ENCODE results near the gene IGSF23. TPM values are rescaled to one million over a fixed set of nuclear protein-coding genes. Genes with fewer than 3 reads are reported as not detected.

The IGSF23 gene
- total RNA-seq, 1 donor from 2014 or later, result 2.7 TPM

DNA sequence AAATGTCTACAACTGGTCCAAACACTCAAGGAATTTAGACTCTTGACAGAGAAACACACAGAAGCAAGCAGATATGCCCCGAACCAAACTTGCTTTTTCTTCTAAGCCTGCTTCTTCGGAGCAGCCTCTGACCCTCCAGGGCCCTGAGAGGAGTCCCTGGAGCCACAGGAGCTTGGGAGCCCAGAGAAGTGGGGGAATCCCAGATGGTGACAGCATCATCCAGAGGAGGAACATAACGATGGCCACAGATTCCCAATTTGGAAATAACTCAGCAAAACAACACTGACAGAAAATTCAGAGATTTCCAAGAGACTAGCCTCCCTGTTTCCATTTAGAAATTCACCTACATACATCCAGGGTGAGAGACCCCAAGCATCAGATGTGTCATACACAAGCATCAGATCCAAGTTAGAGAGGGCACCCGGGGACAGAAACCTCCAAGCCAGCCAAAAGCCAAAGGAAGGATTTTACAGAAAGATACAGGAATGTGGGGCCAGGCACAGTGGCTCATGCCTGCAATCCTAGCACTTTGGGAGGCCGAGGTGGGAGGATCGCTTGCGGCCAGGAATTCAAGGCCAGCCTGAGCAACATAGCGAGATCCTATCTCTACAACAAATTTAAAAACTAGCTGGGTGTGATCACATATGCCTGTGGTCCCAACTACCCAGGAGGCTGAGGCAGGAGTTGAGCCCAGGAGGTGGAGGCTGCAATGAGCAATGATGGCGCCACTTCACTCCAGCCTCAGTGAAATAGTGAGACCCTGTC is 28.3 kb downstream of the IGSF23 start:
- no peak for DNase-seq (ENCODE audit: low read depth)

DNA sequence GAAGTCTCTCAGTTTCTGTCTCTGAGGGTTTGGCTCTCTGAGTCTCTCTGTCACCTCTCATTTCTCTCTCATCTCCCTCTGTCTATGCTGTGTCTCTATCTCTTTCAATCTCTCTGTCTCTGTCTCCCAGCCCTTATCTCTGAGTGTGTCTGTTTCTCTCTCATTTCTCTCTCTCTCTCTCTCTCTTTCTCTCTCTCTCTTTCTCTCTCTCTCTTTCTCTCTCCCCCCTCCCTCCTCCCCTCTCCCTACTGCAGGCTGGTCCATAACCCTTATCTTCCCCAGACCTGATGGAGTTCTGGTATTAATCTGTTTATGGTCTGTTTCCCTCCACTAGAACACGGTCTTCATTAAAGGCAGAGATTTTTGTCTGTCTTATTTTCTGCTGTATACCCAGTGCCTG is 29.0 kb downstream of the IGSF23 start:
- DNase-seq (ENCODE audit: low read depth), result no peak

DNA sequence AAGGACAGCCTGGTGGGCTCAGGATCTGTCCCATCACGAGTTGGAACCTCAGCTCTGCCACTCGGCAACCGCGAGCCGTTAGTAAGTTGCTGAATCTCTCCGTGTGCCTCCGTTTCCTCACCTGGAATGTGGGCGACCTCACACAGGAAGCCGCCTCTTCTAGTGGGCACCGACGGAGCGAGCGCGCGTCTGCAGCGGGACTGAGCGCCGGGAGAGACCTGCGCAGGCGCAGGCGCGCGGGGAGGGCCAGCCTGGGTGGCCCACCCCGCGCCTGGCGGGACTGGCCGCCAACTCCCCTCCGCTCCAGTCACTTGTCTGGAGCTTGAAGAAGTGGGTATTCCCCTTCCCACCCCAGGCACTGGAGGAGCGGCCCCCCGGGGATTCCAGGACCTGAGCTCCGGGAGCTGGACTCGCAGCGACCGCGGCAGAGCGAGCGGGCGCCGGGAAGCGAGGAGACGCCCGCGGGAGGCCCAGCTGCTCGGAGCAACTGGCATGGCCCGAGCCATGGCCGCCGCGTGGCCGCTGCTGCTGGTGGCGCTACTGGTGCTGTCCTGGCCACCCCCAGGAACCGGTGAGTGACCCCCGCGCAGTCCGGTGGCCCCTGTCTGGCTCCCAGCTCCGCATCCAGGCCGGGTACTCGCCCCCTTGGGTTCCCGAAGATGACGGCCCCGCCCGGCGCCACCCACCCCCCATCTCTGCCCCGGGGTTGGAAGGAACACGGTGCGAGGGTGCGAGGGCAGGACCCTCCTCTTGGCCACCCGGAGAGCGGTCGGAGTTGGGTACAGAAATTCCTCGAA is 30.4 kb downstream of the IGSF23 start, which contains the start of gene PVR:
TSS of gene PVR (plus strand) at position 306 of the 797 bp plus-strand sequence. CDS start at position 493, 187 bp downstream.
- peak; percentile 64 for DNase-seq (ENCODE audit: low read depth)

DNA sequence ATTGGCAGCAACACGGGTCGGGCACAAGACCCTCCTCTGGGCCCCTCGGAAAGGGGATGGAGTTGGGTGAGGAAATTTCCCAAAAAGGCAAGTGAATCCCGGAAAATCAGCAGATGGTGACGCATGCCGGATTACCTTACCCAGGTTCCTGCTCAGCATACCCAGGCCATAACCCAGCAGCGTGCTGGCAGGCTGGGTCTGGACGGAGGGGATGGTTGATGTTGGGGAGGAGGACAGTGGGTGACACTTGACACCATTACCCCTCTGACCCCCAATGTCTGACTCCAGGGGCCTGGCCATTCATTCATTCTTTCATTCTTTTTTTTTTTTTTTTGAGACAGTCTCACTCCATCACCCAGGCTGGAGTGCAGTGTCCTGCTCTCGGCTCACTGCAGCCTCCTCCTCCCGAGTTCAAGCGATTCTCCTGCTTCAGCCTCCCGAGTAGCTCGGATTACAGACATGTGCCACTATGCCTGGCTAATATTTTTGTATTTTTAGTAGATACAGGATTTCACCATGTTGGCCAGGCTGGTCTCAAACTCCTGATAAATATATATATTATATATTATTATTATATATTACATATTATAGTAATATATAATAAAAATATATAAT is 31.1 kb downstream of the IGSF23 start:
- DNase-seq (ENCODE audit: low read depth), result peak; percentile 53

DNA sequence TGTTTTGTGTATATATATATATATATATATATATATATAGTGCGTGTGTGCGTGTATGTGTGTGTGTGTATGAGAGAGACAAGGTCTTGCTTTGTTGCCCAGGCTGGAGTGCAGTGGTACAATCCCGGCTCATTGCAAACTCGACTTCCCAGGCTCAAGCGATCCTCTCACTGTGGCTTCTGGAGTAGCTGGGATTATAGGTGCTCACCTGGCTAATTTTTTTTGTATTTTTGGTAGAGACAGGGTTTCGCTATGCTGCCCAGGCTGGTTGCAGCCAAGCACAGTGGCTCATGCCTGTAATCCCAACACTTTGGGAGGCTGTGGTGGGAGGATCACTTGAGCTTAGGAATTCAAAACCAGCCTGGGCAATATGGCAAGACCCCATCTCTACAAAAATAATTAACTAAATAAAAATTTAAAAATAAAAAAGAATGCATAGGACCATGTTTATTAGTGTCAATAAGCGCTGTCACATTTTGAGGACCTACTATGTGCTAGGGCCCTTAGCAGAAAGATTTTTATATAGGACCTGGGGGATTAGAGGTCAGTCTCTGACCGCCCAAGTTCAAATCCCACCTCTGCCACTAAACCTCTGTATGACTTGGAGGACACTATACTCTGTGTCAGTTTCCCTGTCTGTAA is 32.2 kb downstream of the IGSF23 start:
- no peak for DNase-seq (ENCODE audit: low read depth)

DNA sequence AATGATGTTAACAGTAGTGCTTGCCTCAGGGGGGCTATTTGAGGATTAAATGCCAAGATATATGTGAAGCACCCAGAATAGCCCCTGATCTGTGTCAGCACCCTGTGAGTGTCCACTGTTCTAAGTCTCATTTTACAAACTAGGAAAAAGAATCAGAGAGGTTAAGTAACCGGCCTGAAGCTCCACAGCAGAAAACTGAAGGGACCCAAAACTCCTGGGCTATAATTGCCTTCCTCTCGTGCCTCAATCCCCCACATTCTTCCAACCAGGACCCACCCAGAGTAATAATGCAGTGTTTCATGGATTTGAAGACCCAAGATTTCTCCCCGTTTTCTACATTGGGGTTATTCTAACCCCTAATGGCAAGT is 32.7 kb downstream of the IGSF23 start:
- no peak for DNase-seq (ENCODE audit: low read depth)

DNA sequence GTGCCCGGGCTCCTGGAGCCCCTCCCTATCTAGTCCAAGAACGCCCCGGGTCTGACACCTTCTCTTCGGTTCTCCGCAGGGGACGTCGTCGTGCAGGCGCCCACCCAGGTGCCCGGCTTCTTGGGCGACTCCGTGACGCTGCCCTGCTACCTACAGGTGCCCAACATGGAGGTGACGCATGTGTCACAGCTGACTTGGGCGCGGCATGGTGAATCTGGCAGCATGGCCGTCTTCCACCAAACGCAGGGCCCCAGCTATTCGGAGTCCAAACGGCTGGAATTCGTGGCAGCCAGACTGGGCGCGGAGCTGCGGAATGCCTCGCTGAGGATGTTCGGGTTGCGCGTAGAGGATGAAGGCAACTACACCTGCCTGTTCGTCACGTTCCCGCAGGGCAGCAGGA is 33.8 kb downstream of the IGSF23 start:
- DNase-seq (ENCODE audit: low read depth), result no peak

DNA sequence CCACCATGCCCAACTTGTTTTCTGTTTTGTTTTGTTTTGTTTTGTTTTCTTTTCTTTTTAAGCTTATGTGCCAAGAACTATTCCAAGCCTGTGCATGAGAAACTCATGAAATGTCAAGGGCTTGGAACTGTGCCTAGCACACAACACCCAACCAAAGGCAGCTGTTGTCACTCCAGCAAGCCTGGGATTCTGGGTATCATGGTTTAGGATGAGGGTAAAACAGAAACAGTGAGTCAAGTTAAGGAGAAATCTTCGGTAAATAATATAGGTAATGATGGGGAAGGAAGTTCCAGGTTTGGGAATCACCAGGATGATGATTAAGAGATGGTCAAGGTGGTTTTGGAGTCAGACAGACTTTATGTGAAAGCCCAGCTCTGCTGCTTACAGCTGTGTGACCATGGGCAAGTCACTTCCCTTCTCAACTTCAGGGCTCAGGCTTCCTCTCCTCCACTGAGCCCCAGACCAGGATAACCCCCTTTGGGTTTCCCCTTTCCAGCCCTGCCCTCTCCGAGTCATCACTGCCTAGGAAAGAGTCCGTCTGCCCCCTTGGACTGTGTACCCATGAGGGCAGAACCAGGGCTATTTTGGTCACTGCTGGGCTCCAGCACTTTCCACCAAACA is 35.4 kb downstream of the IGSF23 start:
- DNase-seq (ENCODE audit: low read depth), result peak; percentile 76

DNA sequence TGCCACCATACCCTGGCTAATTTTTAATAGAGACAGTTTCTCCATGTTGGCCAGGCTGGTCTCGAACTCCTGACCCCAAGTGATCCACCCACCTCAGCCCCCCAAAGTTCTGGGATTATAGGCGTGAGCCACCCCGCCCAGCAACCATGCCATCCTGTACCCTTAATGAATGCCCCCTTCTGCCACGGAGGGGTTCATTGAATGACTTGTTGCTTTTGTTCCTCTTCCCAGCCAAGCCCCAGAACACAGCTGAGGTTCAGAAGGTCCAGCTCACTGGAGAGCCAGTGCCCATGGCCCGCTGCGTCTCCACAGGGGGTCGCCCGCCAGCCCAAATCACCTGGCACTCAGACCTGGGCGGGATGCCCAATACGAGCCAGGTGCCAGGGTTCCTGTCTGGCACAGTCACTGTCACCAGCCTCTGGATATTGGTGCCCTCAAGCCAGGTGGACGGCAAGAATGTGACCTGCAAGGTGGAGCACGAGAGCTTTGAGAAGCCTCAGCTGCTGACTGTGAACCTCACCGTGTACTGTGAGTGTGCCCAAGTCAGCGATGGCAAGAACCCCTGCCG is 36.3 kb downstream of the IGSF23 start:
- DNase-seq (ENCODE audit: low read depth), result no peak

DNA sequence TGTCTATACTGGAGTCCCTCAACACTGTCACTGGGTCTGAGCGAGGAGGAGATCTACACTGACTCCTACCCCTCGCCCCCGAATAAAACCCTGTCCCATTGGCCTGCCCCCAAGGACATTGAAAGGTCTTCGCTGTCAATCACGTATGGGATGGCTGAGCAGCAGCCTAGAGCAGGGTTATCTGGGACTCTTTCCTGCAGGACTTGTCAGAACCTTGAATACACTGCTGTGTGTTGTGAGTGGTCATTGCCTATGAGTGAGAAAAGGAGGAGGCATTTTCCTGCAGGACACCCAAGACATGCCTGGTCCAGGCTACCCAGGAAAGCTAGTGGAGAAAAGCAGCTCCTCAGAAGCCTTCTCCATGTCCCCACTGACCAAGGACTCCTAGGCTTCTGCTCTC is 40.0 kb downstream of the IGSF23 start:
- no peak for DNase-seq (ENCODE audit: low read depth)

DNA sequence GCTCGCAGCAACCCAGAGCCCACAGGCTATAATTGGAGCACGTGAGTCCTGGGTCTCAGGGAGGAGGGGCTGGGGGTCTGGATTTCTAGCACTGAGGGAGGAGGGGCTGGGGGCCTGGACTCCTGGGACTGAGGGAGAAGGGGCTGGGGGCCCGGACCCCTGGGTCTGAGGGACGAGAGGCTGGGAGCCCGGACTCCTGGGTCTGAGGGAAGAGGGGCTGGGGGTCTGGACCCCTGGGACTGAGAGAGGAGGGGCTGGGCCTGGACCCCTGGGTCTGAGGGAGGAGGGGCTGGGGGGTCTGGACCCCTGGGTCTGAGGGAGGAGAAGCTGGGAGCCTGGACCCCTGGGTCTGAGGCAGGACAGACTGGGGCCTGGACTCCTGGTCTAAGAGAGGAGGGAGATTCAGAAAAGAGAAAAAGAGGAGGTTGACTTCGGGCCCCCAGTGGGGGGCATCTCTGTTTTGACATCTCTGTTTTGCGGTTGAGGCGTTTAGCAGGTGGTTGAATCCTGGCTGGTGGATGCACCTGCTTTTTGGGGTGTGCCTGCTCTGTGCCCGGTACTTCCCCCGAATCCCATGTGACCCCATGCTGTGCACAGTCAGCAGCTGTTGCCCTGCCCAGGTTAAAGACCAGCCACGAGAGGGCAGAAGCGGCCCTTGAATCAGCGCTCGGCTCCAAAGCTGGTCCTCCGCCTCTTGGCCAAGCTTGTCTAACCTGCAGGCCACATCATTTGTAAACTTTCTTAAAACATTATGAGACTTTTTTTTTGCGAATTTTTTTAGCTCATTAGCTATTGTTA is 40.8 kb downstream of the IGSF23 start:
- DNase-seq (ENCODE audit: low read depth), result peak; percentile 29

DNA sequence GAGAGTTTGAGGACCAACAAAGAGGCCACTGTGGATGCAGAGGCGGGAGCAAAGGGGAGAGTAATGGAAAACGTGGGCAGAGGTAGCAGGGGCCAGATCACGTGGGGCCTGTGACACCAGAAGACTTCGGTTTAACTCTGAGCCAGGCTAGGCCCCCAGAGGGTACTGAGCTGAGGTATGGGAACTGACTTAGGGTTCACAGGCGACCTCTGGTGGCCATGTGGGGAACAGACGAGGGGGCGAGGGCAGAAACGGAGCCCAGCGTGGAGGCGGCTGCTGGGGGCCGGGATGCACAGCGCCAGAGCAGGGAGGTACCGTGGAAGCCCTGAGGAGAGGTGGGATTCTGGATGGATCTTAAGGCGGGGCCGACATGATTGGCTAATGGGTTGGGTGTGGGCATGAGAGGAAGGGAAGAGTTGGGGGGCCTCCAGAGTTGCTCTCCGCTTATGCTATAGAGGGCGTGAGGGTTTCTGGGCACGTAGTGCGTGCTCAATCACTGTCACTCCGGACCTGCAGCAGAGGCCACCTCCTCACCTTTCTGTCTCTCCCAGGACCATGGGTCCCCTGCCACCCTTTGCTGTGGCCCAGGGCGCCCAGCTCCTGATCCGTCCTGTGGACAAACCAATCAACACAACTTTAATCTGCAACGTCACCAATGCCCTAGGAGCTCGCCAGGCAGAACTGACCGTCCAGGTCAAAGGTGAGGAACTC is 44.0 kb downstream of the IGSF23 start:
- peak; percentile 32 for DNase-seq (ENCODE audit: low read depth)

DNA sequence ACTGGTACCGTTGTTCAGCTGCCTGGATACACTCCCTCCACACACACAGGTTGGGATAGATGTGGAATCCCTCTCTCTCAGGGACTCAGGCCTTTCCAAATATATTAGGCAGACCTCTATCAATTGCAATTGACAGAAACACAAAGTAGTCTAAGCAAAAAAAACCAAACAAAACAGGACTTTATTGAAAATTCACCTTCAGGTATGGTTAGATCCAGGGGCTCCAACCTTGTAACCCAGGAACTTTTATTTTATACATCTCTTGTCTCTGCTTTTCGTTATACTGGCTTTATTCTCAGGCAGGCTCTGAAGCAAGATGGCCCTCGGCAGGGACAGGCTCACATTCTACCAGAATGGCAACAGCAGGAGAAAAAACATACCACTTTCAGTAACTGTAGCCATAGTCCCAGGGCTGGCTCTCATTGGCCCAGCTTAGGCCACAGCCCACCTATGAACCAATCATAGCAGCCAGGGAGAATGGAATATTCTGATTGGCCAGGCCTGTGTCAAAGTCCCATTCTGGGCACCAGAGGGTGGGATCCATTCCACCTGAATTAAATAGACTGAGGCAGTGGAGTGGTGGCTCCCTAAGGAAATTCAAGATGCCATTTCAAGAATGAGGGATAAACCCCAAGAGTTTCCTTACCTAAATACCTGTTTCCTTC is 44.8 kb downstream of the IGSF23 start:
- DNase-seq (ENCODE audit: low read depth), result no peak

DNA sequence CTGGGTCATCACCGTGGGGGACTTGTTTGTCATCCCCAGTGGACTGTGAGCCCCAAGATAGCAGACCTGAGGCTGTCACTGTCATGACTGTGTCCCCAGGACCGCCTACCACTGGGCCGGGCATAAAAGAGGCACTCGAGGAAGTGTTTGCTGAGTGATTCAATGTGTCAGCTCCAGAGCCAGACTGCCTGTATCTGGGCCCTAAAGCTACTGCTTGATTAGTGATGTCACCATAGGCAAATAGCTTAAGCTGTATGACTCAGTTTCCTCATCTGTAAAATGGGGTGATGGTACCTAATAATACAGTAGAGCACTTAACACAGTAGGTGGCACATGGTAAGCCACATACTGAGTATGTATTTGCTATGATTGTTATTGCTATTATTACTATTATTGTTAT is 46.7 kb downstream of the IGSF23 start:
- no peak for DNase-seq (ENCODE audit: low read depth)

DNA sequence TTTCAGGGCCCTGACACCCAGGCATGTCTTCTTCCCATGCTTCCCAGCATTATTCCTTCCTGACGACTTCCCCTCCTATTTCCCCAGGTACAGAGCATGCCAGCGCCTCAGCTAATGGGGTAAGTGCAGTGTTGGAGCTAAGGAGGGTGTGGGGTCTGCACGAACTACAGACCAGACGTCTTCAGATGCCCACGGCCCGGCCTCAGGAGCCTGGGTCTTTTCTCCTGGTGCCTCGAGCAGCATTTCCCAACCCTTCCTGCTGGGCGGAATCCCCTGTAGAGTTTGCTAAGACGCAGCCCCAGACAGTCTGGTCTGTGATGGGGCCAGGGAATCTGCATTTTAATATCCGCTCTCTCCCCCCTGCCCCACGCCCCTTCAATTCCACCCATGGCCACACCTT is 47.8 kb downstream of the IGSF23 start:
- no peak for DNase-seq (ENCODE audit: low read depth)

DNA sequence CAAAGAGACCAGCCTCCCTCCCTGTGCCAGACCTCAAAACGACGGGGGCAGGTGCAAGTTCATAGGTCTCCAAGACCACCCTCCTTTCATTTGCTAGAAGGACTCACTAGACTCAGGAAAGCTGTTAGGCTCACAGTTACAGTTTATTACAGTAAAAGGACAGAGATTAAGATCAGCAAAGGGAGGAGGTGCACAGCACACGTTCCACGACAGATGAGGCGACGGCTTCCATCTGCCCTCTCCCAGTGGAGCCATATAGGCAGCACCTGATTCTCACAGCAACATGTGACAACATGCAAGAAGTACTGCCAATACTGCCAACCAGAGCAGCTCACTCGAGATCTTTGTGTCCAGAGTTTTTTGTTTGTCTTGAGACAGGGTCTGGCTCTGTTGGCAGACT is 48.5 kb downstream of the IGSF23 start:
- DNase-seq (ENCODE audit: low read depth), result no peak

DNA sequence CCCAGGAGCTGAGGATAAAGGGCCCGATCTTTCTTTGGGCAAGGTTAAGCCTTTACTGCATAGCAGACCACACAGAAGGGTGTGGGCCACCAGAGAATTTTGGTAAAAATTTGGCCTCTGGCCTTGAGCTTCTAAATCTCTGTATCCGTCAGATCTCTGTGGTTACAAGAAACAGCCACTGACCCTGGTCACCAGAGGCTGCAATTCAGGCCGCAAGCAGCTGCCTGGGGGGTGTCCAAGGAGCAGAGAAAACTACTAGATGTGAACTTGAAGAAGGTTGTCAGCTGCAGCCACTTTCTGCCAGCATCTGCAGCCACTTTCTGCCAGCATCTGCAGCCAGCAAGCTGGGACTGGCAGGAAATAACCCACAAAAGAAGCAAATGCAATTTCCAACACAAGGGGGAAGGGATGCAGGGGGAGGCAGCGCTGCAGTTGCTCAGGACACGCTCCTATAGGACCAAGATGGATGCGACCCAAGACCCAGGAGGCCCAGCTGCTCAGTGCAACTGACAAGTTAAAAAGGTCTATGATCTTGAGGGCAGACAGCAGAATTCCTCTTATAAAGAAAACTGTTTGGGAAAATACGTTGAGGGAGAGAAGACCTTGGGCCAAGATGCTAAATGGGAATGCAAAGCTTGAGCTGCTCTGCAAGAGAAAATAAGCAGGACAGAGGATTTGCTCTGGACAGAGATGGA is 49.5 kb downstream of the IGSF23 start:
- DNase-seq (ENCODE audit: low read depth), result no peak

DNA sequence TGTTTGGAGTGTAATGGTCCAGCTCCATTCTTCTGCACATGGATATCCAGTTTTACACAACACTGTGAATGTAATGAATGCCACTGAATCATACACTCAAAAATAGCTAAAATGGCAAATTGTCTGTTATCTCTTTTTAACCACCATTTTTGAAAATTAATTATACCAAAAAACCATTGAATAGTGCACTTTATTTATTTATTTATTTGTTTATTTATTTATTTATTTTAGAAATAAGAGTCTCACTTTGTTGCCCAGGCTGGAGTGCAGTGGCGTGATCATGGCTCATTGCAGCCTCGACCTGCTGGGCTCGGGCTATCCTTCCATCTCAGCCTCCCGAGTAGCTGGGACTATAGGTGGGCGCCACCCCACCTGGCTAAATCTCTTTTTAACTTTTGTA is 50.6 kb downstream of the IGSF23 start:
- no peak for DNase-seq (ENCODE audit: low read depth)

DNA sequence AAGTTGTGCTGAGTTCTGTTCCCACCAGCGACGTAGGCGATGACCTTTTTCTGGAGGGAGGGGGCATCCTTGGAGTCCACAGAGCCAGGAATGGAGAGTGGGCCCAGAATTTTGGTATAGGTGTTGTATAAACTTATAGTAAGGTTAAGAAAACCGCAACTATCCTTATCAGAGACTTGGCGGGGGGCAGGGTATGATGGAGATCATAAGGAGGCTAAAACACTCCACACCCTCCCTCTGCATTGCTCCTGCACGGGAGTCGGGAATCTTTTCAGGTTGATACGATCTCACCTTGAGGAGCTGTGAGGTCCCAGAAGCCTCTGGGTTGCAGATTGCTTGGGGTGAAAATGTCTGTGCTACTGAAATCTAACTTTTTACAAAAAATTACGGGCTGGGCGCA is 51.6 kb downstream of the IGSF23 start:
- DNase-seq (ENCODE audit: low read depth), result no peak

All from renal cortical epithelial cell (primary cell).